ENCODE data around the gene DBN1. TPM values are rescaled to one million over a fixed set of nuclear protein-coding genes. Genes with fewer than 3 reads are reported as not detected.

DBN1 gene
- polyA plus RNA-seq, 1 of the 3 experiments (the other 2 are of a cell fraction), result 244 TPM

DNA sequence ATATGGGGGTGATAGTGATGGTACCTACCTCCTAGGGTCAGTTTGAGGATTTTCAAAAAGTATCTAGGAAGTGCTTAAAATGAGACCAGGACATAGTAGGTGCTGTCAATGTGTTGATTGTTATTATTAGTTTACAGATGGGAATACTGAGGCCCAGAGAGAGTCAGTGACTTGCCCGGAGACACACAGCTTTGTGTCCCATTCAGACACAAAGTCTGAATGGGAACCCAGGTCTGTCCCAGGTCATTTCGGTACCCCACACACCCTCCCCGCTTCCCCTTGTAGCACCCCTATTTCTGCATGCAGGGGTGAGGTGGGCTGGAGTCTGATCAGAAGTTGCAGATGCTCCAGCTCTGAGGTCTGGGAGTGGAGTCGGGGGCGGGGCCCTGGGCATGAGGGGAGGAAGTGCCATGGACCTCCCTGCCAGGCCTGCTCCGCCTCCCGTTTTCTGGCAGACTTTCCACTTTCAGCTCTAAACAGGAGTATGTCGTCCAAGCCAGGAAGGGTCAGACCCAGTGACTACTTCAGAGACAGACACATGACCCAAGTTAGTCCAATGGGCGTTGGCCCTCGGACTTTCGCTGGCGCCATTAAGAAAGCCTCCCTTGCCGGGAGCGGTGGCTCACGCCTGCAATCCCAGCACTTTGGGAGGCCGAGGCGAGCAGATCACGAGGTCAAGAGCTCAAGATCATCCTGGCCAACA is 3.2 kb upstream of the DBN1 start:
- peaks cover under 1 to 2% of the 10 kb centered on the region in 2 experiments for H3K36me3 ChIP-seq (replicated peaks in 1 of 2; ENCODE audit: control insufficient read depth in 1 of 2, insufficient read depth in 2 of 2, low read length in 1 of 2)

DNA sequence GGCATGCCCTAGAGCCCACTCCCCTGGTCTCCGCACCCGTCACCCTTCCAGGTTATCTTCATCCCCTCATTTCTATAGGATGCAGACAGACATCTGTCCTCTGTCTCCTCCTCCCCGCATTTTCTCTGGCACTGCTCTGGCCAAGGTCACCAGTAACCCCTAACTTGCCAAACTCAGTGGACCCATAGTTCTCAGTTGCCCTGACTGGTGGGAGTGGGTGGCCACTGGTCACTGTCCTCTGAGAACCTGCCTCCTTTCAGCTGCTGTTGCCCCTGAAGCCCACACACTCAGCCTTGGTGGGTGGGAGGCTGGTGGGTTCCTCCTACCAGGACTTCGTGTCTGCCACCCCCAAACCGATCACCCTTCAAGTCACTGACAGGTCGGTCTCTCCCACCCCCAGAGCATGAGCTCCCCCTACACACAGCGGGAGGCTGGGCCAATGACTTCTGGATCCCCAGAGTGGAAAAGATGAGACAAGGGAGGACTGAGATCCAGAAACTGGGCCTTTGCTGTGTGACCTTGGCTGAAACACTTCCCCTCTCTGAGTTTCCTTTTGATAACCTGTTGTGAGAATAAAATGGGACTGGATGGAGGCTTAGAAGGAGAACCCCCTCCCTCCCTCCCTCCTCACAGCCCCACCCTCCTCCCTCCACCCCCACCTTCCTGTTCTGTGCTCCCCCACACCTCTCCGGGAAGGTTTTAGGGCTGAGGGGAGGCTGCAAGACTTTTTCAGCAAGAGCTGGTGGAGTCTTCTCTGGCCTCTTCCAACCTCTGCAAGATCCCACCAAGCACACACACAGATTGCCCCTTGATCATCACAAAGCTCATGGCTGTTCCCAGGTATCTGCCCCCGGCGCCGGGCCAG is 2.4 kb upstream of the DBN1 start:
- no peak overlapping the region for H2AFZ ChIP-seq (ENCODE audit: low read depth)
- H3K4me3 ChIP-seq (ENCODE audit: low read depth in 2 of 2, low read length in 1 of 2), result no peak overlapping the region
- peaks cover 60% of the 10 kb centered on the region for H3F3A ChIP-seq (replicated peaks; ENCODE audit: insufficient read depth)
- H3K9me2 ChIP-seq, result no peaks in the 10 kb centered on the region
- no peak overlapping the region for H3K9ac ChIP-seq
- TF ChIP-seq ELF1 (IDR thresholded peaks at IDR 0.05) (no peak), GABPA (IDR thresholded peaks at IDR 0.05; ENCODE audit: low read depth) (no peak), EZH2phosphoT487 (IDR thresholded peaks at IDR 0.05; ENCODE audit: borderline replicate concordance, low read depth) (no peak), EP300 (IDR thresholded peaks at IDR 0.05; ENCODE audit: borderline replicate concordance in 1 of 2, low read depth in 1 of 2, low read length in 1 of 2) (no peak), TAF1 (IDR thresholded peaks at IDR 0.05; ENCODE audit: borderline replicate concordance, low read depth, low read length) (no peak), RCOR1 (IDR thresholded peaks at IDR 0.05; ENCODE audit: low read length) (no peak), NFIC (IDR thresholded peaks at IDR 0.05; ENCODE audit: borderline replicate concordance) (no peak)
- peaks cover 20 to 76% of the 10 kb centered on the region in 2 experiments for H3K4me1 ChIP-seq (ENCODE audit: control insufficient read depth in 1 of 2, insufficient read depth in 2 of 2, low read depth in 1 of 2, low read length in 1 of 2)
- peaks cover 28% of the 10 kb centered on the region for H4K20me1 ChIP-seq (ENCODE audit: insufficient read depth)
- no peak overlapping the region; a peak in 1 of 4 replicates for H3K27ac ChIP-seq (ENCODE audit: low read depth in 2 of 2, low read length in 1 of 2)
- H3K27me3 ChIP-seq (ENCODE audit: insufficient read depth), result no peaks in the 10 kb centered on the region
- H3K36me3 ChIP-seq (replicated peaks in 1 of 2; ENCODE audit: control insufficient read depth in 1 of 2, insufficient read depth in 2 of 2, low read length in 1 of 2), result peaks cover 5 to 11% of the 10 kb centered on the region in 2 experiments
- 84% methylated on average over 6 of the region's 11 CpGs for WGBS (ENCODE audit: low lambda C conversion rate)
- no peak for DNase-seq
- peaks cover 22% of the 10 kb centered on the region for H3K79me2 ChIP-seq (ENCODE audit: insufficient read depth)
- no peaks in the 10 kb centered on the region for H3K9me3 ChIP-seq
- CTCF ChIA-PET, result interaction anchor here (1.3 to 20.3 kb wide), 7 partner anchors 11 to 85 kb away, joined by 5 to 215 read pairs (median 8); partner anchors contain the start of gene PDLIM7
- no peak overlapping the region for H3K4me2 ChIP-seq
- POLR2A ChIA-PET, result interaction anchor here (4.7 kb wide), 1 partner anchor 19 kb away, joined by 39 read pairs; the partner anchor contains the start of gene PDLIM7

More for the DNA sequence above, 3.2 kb upstream of the DBN1 start:
- no peaks in the 10 kb centered on the region for H3K27me3 ChIP-seq (ENCODE audit: insufficient read depth)
- H3K4me2 ChIP-seq, result no peak overlapping the region
- ChIA-PET CTCF (interaction anchor here (1.3 to 20.3 kb wide), 6 partner anchors 18 to 86 kb away, joined by 5 to 215 read pairs (median 26); partner anchors contain the start of gene PDLIM7), POLR2A (interaction anchor here (4.7 kb wide), 1 partner anchor 18 kb away, joined by 39 read pairs; the partner anchor contains the start of gene PDLIM7)
- H2AFZ ChIP-seq (ENCODE audit: low read depth), result no peak overlapping the region
- DNase-seq, result no peak
- peaks cover 20% of the 10 kb centered on the region for H4K20me1 ChIP-seq (ENCODE audit: insufficient read depth)
- H3K4me1 ChIP-seq (ENCODE audit: control insufficient read depth in 1 of 2, insufficient read depth in 2 of 2, low read depth in 1 of 2, low read length in 1 of 2), result peaks cover 11 to 71% of the 10 kb centered on the region in 2 experiments
- peak overlapping the region; percentile 11 to 16; a peak in 1 of 4 replicates for H3K27ac ChIP-seq (ENCODE audit: low read depth in 2 of 2, low read length in 1 of 2)
- TF ChIP-seq CHD2 (IDR thresholded peaks at IDR 0.05; ENCODE audit: low read length, partially characterized antibody), result peak; percentile 26
- TF ChIP-seq ELF1 (IDR thresholded peaks at IDR 0.05), result no peak; the same call in 1 of the 2 replicates
- TF ChIP-seq, protein P1, sequence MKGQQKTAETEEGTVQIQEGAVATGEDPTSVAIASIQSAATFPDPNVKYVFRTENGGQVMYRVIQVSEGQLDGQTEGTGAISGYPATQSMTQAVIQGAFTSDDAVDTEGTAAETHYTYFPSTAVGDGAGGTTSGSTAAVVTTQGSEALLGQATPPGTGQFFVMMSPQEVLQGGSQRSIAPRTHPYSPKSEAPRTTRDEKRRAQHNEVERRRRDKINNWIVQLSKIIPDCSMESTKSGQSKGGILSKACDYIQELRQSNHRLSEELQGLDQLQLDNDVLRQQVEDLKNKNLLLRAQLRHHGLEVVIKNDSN (IDR thresholded peaks at IDR 0.05; ENCODE audit: borderline replicate concordance, low read depth), result no peak
- peaks cover 13% of the 10 kb centered on the region for H3K79me2 ChIP-seq (ENCODE audit: insufficient read depth)
- H3K9me2 ChIP-seq, result no peaks in the 10 kb centered on the region
- H3K4me3 ChIP-seq (ENCODE audit: low read depth in 2 of 2, low read length in 1 of 2), result no peak overlapping the region
- H3K9me3 ChIP-seq, result no peaks in the 10 kb centered on the region
- H3F3A ChIP-seq (replicated peaks; ENCODE audit: insufficient read depth), result peaks cover 68% of the 10 kb centered on the region
- WGBS (ENCODE audit: low lambda C conversion rate), result 91% methylated on average over 15 of the region's 18 CpGs
- no peak overlapping the region for H3K9ac ChIP-seq

All from SK-N-SH (cell line).